HG03097 (cell line): ENCODE results near the gene SFTPD.
"Not testable (repeated sequence)": the region's sequence is repeated elsewhere in the genome, so short reads cannot be mapped to it uniquely, and the experiment has no call there.

ENCODE experiments used
- ATAC-seq: cut with Tn5 transposase; IDR thresholded peaks from one replicate; pipeline ENCODE4 v1.9.1; 2021; ENCODE audit not compliant: unreplicated experiment, low FRiP score

The SFTPD gene

DNA sequence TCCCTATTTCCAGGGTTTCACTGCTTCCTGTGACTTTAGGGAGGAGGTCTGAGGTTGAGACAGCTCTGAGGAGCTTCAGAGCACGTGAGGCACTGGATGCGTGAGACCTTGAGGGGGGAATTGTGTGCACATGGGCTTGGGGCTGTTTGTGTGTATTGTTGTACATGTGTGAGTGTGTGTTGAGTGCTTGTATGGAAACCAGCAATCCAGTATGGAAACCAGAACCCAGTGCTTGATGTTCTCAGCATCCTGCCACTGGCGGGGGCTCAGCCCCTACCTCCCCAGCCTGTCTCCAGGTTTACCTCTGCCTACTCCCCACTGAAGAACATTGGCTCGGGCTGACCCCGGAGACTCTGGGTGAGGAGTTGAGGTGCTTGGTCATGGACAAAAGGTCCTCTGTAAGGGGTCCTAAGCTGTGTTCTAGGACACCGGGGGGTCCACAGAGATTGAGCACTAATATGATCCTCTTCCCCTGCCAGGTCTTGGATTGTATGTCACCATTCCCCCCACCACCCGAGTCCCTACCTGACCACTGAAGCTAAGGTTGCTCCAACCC is 20.8 kb downstream of the SFTPD start:
- no peak for ATAC-seq

DNA sequence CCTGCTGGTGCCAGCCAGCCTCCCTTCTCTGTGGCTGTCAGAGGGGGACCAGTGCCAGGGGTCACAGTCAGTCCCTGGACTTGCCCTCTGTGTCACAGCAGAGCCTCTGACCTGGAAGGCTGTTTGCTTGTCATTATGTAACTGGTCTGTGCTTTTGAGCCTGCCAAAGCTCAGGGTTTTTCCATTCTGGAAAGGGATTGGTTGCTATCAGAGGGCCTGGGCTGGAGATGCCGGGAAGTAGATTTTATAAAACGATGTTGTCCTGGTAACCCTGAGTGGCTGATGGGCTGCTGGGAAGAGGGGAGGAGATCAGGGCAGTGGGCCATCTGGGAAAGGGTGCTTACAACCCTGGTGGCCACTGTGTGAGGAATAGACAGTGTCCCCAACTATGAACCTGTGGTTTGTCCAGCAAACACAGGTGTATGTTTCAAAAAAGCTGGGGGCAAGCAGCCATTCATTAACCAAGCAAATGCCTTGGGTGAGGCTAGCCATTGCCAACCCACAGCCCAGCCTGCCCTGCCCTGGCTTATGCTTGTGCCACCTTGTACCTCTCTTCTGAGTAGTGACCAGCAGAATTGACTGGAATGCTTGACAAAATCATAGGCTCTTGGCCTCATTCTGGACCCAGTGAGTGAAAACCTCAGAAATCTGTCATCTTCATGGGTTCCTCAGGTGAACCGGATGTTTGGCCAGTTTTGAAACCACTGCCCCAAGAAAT is 21.6 kb downstream of the SFTPD start:
- no peak for ATAC-seq

GRCh38 chr10:79926037-79926436 is 22.9 kb downstream of the SFTPD start:
- ATAC-seq: no peak

DNA sequence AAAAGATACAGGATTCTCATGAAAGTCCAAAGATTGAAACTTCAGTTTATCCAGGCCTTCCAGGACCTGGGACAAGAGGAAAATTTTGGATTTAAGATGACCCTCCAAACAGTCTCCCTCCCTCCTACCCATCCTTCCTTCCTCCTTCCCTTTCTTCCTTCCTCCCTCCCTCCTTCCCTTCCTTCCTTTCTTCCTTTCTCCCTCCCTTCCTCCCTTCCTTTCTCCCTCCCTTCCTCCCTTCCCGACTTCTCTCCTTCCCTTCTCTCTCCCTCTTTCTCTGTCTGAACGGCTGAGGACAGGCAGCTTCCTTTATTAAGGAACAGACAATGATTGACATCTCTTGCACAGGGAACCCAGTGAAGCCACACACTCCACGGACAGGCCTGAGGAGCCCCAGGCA is 23.3 kb downstream of the SFTPD start:
- no peak for ATAC-seq

DNA sequence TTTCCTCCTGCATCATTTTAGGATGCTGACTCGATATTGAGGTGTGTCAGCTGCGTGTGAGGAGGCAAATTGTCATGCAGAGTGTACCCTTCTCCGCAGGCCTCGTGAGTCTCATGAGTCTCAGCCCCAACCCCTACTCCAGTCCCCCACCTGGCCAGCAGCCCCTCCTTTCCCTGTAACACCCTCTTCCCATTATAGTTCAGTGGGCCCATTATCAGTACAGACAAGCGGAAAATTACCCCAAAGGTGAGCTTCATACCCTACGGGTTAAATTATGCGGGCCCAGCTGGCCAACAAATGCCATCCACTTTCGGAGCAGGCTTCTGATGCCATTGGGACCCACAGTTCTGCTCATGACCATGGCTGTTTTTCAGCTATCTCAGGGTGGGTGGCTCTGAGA is 25.2 kb downstream of the SFTPD start:
- ATAC-seq: no peak

DNA sequence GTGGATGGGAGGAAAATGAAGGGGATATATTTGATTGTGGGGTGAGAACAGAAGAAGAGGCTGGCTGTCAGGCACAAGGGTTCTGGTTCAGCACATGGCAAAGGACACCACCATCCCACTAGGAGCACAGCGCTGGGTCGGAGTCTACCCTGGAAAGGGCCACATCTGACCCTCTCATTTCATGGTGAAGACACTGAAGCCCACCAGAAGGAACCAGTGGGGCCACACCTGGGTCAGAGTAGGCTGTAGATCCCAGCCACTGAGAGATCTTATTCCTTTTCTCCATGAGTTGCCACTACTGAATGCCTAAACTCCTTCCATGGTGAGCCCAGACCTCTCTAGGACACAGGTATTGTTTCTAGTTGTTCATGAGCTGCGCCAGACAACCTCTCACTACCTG is 25.8 kb downstream of the SFTPD start:
- no peak for ATAC-seq

- ATAC-seq: not testable (repeated sequence)
These were observed 26.9 kb downstream of the SFTPD start for GRCh38 chr10:79922011-79922412.

GRCh38 chr10:79915838-79916237 is 33.1 kb downstream of the SFTPD start:
- not testable (repeated sequence) for ATAC-seq

- ATAC-seq: not testable (repeated sequence)
These were observed 34.4 kb downstream of the SFTPD start for GRCh38 chr10:79914512-79914911.

DNA sequence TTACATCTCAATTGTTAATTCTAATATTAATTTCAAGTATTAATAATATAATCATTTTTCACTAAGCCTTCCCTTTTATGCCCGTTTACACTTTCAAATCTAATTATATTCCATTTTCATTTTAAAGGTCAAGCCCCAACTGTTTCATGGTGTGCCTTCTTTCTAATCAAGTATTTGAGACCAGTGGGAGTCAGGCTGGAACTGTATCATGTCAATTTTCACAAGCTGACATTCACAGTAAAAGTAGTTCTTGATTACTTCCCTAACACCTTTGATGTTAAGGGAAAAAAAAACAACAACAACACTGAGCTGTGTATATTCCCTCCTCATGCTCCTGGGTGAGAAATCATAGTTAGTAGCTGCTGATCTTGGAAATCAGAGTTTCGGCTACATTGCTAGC is 38.1 kb downstream of the SFTPD start:
- no peak for ATAC-seq

GRCh38 chr10:79910344-79910743 is 38.6 kb downstream of the SFTPD start:
- no peak for ATAC-seq

- ATAC-seq: no peak
These were observed 43.3 kb downstream of the SFTPD start for GRCh38 chr10:79905322-79906314.

DNA sequence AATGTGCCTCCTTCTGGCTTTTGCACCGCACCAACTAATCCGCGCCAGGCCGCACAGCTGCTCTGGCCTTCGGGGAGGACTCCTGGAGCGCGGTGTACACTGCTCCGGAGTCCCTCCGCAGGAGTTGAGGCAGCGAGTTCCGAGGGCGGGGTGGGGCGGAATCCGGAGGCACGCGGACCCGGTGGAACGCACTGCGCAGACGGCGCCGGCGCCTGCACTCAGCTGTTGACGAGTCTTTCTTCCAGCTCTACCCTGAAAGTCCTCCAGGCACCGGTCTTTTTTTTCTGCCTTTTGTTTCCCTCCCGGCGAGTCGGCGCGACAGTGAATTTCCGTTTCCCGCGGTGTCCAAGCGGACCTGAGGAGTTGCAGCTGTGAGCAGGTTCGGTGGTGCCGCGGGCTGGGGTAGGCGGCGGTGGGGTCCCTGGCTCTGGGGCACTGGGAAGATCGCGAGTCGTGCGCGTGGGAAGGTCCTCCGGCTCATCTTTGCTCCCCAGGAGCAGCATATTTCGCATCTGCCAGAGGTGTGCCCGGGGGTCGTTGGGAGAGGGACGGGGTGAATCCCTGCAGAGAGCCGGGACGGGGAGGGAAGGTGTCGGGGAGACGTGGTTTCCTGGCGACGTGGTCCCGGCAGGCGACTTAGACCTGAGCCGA is 44.1 kb downstream of the SFTPD start:
- ATAC-seq: no peak

DNA sequence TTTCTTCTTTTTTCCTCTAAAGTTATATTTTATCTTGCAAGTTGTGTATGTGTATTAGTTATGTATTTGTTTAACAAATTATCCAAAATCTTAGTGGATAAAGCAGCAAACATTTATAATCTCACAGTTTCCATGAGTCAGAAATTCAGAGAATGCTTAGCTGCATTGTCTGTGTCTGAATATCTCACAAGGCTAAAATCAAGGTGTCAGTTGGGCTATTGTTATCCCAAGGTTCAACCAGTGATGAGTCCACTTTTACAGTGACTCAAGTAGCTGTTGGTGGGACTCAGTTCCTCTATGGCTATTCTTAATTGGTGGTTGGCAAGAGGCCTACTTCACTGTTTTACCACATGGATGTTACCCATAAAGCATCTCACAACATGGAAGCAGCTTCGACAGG is 47.3 kb downstream of the SFTPD start:
- not testable (repeated sequence) for ATAC-seq

- no peak for ATAC-seq
These were observed 50.1 kb downstream of the SFTPD start for GRCh38 chr10:79898597-79899325.

DNA sequence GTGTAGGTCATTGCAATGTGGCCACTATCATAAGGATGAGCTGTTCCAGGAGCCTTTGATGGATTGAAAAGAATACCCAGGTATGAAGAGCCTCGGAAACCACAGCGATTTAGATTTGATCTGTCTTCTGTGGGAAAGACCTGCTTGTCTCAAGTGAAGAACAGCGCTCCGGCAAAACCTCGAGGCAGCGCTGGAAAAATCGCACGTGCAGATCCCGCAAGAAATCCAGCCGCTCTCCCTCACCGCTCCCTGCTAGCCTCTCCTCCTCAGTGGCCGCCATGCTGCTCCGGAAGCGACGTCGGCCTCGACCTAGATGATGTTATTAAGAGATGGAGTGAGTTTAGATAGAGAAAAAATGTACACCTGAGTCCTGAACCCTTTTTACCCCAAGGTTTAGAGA is 56.0 kb downstream of the SFTPD start:
- not testable (repeated sequence) for ATAC-seq

DNA sequence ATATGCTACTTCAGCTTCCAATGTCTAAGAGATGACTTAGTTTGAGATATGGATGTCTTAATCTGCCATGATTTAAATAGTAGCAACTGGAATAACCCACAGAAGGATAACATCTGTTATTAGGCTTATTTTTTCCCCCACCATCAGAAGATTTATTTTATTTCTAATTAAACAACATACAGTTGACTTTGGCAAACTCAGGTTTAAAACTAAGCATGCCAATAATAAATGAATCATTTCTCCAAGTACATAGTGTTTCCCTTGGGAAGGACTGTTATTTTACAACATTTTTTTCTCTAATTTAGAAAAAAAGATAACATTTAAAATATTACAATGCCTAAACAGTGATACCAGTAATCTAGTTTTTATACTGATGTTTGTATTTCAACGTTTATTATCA is 58.4 kb downstream of the SFTPD start:
- no peak for ATAC-seq

DNA sequence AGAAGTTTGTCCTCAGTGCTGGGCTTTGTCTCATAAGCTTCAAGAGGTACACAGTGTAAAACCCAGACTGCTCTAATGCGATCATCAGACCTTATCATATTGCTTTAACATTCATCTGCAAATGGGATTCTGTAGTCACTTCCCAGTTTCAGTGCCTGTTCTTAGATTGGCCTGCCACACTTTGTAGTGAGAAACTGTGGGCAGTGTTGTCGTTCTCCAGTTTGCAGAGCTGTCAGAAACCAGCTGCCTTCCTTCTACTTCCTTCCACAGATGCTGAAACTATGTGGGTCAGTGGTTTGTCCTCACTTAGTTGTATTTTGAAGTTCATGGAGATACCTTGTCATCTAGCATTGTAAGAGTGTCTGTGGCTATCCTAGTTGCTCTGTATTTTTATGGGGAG is 59.9 kb downstream of the SFTPD start:
- not testable (repeated sequence) for ATAC-seq
